HG03442 (cell line): Measurements from ENCODE around the gene CISD3.

Source experiments
- ATAC-seq: cut with Tn5 transposase; IDR thresholded peaks from one replicate; pipeline ENCODE4 v1.9.1; 2021; ENCODE audit warnings: mild to moderate bottlenecking, moderate library complexity; ENCODE audit not compliant: unreplicated experiment

Gene CISD3

GRCh38 chr17:38766341-38766740 lies 36.2 kb downstream of the CISD3 start:
- ATAC-seq, result no peak

GRCh38 chr17:38768417-38768816 lies 38.3 kb downstream of the CISD3 start:
- no peak for ATAC-seq

- no peak for ATAC-seq
Measured at GRCh38 chr17:38773258-38773657, 43.1 kb downstream of the CISD3 start.

GRCh38 chr17:38777641-38778250 lies 47.6 kb downstream of the CISD3 start:
- ATAC-seq, result no peak

GRCh38 chr17:38779965-38780752 lies 50.0 kb downstream of the CISD3 start:
- ATAC-seq, result no peak

- ATAC-seq, result no peak
Measured at GRCh38 chr17:38783227-38783626, 53.1 kb downstream of the CISD3 start.
